KBM-7 (cell line): ENCODE results near the gene HOXA6.

Experiments
- DNase-seq: peaks from one replicate; pipeline ENCODE4 v3.0.0-alpha.2; 2015
- in situ Hi-C: fragments of 300-500 bp; cut with MboI; formaldehyde crosslinking; loops from 2 replicates; pipeline ENCODE4 v1.14.3; 2020; ENCODE audit warnings: low sequenced_read_pairs, low pct_unique_long_range_greater_than_20kb, mixed read lengths

Gene HOXA6

DNA sequence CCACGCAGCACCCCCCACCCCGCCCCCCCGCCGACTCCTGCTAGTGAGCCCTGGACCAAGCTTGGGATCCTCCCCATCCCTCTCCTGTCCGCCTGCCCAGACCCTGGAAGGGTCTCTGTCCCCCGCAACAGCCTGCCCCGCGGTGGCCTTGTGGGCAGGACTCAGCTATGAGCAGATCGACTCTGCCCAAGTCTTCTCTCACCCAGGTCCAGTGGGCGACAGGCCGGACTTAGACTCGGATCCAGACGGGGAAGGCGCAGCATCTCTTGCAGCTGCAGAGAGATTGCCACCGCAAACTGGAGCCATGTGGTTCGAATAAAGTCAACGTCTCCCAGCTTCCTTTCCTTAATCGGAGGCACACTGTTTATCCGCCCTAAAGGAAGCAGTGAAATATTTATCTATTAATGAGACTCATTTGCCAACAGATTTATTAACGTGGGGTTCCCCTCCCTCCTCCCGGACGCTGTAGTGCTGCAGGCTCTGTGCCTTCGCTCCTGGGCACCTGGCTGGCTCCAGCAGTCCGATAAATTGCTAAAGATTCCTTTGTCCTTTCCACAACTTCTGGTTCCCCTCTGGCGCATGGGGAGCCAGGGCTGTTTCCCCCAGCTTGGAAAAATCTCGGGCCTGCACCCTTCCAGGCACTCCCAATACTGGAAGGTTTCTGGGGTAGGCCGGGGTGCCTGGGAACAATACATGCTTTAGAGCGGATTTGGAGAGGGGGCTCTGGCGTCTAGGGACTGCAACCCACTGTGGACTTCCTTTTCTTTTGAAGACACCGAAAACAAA lies 9.5 kb upstream of the HOXA6 start:
- in situ Hi-C loops = loop anchor here (10.0 to 25.0 kb wide), 2 partner anchors 302 to 1295 kb away; no protein-coding TSS in a partner anchor
- peak; percentile 40 for DNase-seq

DNA sequence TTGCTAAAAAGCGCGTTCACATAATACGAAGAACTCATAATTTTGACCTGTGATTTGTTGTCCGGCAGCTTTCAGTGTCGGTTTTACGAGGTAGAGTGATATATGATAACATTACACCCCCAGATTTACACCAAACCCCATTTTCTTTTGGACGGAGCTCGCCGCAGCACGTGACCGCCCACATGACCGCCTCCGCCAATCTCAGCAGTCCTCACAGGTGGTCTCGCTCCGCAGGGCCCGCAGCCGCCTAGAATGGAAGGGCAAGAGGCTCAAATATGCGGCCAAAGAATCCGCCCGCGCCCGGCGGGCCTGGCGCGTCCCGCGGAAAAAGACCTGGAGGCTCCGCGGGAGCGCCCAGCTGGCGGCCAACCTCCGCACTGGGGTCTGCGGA lies 8.9 kb upstream of the HOXA6 start, which contains the start of gene HOXA7:
Gene HOXA7, minus strand, starts transcription at position 168 of the 391 bp plus-strand sequence. Its CDS starts 130 bp downstream, at position 38.
- peak; percentile 76 for DNase-seq
- in situ Hi-C loops = loop anchor here (10.0 to 25.0 kb wide), 2 partner anchors 302 to 1294 kb away; no protein-coding TSS in a partner anchor

DNA sequence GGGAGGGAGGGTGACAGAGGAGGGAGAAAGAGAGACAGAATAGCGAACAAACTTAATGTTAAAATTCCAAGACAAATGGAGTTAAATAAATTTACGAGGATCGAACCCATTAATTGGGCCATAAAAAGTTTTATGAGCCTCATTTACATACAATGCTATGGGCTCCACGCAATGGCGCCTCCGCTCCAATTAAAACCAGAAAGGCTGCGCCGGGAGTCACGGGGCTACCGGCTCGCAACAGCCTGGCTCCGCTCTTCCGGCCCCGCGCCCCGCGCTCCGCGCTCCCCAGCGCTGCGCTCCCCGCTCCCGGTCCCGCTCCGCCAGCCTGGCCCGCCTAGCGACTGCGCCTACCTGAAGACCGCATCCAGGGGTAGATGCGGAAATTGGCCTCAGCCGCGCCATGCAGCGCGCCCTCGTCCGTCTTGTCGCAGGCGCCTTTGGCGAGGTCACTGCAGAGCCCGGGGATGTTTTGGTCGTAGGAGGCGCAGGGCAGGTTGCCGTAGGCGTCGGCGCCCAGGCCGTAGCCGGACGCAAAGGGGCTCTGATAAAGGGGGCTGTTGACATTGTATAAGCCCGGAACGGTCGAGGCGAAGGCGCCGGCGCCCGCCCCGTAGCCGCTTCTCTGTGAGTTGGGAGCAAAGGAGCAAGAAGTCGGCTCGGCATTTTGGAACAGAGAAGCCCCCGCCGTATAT lies 8.4 kb upstream of the HOXA6 start:
- peak; percentile 74 for DNase-seq
- in situ Hi-C loops = loop anchor here (10.0 to 25.0 kb wide), 2 partner anchors 301 to 1294 kb away; no protein-coding TSS in a partner anchor

DNA sequence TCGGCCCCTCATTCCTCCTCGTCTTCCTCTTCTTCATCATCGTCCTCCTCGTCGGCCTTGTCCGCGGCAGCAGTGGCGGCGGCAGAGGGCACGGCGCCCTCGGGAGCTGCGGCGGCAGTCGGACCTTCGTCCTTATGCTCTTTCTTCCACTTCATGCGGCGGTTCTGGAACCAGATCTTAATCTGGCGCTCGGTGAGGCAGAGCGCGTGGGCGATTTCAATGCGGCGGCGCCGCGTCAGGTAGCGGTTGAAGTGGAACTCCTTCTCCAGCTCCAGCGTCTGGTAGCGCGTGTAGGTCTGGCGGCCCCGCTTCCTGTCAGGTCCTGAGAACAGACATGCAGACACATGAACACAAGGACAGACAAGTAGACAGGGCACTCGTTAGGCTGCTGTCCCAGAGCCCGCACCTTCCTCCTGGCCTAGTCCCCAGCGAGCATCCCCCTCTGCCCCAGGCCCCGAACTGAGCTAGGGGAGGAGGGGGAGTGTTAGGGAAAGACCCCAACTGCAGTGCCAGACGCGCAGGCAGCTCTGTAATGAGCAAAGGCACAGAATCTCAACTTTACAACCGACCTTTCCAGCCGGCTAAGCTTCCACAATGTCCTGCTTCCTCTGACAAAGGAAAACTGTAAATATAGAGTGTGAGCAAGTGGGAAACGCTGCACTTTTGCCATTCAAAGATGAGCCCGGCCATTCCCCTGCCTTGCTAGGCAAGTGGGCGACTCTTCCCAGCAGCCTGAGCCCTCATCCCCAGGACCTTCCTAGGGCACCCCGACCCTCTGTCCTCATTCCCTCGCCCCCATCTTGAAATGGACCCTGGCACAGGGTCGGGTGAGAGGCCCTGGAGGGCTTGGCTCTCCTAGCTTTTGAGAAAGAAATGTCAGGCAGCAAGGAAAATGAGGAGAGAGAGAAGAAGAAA lies 7.6 kb upstream of the HOXA6 start:
- in situ Hi-C loops = loop anchor here (10.0 to 25.0 kb wide), 2 partner anchors 300 to 1293 kb away; no protein-coding TSS in a partner anchor
- DNase-seq = peak; percentile 76

DNA sequence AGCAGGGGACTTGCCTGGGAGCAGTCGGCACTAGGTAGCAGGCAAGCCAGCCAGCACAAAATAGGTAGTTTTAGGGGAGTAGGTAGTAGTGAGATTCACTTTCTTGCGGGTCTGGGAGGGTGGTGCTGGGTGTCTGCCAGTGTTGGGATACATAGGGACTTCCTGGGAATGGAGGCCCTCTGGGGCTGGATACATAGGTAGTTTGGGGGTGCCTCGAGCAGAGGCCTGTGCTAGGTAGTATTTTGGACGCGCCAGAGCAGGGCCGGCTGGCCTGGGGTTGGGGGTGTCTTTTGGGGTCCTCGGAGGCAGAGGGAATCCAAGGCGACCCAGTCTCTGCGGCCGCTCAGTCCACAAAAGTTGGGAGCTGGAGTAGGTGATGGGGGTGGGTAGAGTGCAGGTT lies 6.8 kb upstream of the HOXA6 start:
- in situ Hi-C loops = loop anchor here (10.0 to 25.0 kb wide), 2 partner anchors 300 to 1292 kb away; no protein-coding TSS in a partner anchor
- no peak for DNase-seq

DNA sequence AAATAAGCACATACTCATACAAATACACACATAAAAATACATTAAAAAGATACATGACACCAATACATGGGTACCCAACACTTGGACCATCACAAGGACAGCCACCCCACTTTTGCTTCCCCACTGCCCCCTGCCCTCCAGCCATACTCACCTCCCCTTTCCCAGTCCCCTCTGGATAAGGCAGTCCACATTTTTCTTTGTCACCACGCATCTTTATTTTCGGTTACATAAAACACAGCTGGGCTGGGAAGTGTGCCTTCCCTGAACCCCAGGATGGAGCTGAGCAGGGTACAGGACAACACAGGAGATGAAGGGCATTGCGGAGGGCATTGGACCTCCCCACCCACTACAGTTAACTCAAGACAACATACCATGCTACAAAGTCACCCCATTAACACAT lies 6.0 kb upstream of the HOXA6 start:
- in situ Hi-C loops = loop anchor here (10.0 to 25.0 kb wide), 2 partner anchors 299 to 1291 kb away; no protein-coding TSS in a partner anchor
- no peak for DNase-seq

DNA sequence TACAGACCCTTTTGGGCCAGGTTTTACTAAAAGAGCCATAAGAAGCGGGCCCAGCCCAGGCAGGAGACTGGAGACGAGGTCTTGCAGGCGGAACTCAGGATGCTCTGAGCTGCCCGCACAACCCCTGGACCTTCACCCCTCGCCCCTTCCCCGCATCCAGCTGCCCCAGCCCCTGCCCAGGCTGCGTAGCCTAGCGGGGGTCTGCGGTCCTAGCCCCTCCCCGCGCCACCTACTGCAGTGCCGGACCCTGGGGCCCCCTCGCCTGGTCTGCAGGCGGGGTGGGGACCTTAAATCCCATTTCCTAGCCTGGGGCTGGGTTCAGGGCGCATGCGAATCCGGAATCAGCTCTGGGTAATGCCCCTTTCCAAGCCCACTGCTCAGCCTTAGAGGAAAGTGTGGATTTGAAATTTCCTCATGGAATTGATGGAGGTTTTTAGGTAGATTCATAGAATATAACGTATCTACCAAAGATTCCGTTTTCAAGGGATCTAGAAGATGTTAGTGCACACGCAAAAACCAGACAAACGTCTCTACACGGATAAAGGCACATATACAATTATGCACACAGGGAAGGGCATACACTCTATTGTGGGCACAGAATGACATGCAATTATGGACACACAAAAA lies 5.4 kb upstream of the HOXA6 start:
- no peak for DNase-seq
- in situ Hi-C loops = loop anchor here (10.0 to 25.0 kb wide), 2 partner anchors 298 to 1291 kb away; no protein-coding TSS in a partner anchor

DNA sequence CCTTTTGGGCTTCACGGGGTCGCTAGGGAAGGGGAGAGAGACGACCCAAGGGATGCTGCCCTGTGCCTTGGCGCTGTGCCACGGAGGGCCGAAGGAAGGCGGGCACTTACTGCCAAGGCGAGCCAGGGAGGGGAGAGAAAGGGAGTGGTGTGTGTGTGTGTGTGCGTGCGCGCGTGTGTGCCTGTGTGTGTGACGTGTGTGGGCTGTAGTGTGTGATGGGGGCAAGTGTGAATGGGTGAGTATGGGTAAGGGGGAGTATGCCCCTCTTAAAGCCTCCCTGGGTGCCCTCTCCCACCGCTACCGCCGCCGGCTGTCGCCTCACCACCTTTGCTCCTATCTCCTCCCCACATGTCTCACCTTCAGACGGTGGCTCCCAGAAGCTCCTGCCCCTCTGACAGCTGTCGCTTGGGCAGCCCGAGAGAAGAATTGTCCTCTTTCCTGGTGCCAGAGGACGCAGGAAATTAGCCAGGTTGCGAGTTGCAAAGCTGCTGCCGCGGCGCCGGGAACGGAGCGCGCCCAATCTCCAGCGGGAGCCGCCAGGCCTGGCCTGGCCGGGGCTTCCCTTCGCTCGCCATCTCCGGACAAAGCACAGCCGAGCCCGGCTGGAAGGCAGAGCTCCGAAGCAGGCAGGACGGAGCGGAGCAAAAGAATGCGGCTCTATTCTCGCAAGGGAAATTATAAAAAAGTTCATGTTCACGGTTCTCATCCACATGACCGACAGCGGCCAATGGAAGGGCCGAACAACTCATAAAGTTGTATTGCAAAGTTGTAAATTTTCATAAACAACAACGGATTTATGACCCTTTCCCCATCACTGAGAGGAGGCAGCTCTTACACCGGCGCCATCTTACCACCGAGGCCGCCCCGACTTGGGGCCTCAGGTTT lies 4.6 kb upstream of the HOXA6 start, which contains the start of gene HOXA3:
Gene HOXA3, minus strand, starts transcription at position 653 of the 885 bp plus-strand sequence. CDS start 41,943 bp downstream, outside the sequence.
- in situ Hi-C loops = loop anchor here (10.0 to 25.0 kb wide), 2 partner anchors 297 to 1290 kb away; no protein-coding TSS in a partner anchor
- DNase-seq = peak; percentile 52

DNA sequence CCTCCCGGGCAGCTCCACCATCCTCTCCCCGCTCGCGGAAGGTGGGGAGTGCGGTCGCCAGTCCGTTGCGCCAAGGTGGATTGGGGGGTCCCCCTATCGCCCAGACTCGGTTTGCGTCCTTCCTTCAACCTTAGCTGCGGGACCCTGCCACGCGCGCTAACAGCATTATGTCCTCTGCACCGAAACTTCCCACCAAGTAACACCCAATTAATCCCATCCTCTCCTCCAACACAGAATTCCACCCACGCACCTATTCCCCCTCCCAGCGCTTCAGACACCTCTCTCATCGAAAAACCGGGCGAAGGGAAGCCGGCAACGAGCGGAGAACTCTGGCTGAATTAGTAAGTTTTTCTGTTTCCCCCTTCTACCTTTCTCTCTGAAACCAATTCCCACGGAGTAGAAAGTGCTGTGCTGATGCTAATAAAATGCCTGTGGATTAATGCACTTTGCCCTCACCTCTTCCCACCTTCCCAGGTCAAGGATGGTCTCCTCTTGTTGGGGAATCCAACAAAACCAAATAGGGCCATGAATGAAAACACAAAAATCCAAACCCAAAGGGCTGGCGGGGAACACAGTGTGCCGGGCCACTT lies 3.9 kb upstream of the HOXA6 start:
- in situ Hi-C loops = loop anchor here (10.0 to 25.0 kb wide), 2 partner anchors 297 to 1289 kb away; no protein-coding TSS in a partner anchor
- DNase-seq = no peak

DNA sequence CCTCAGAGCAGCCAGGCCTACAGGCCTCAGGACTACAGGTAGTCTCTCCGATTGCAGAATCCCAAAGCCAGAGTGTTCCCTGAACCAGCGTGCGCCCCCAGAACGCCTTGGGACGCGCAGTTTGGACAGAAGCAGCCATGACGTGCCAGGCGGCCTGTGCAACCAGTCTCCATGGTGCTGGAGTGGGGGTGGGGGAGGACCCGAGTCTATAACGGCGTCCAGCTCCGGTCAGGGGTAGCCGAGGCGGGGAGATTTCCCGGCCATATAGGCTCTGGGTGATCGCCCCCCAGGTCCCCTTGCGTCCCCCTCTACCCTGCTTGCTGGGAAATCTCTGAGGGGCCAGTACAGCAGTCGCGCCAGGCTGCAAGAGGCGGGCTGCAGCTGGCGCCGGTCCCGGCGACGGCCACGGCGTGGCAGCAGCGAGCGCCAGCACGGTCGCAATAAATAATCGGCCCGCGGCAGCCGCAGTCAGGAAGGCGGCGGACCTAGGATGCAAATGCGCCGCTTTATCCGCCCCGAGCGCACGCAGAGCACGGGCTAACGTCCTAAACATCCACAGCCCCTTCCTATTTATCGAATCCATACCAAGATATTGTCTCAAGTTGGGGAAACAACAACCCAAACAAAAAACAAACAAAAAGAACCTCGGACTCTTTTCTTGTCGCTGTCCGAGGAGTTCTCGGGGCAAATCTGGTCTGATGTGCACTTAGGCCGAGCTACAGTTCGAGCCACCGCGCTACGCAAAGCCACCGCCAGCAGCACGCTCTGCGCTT lies 3.2 kb upstream of the HOXA6 start:
- peak; percentile 92 for DNase-seq
- in situ Hi-C loops = loop anchor here (10.0 to 25.0 kb wide), 2 partner anchors 296 to 1288 kb away; no protein-coding TSS in a partner anchor

DNA sequence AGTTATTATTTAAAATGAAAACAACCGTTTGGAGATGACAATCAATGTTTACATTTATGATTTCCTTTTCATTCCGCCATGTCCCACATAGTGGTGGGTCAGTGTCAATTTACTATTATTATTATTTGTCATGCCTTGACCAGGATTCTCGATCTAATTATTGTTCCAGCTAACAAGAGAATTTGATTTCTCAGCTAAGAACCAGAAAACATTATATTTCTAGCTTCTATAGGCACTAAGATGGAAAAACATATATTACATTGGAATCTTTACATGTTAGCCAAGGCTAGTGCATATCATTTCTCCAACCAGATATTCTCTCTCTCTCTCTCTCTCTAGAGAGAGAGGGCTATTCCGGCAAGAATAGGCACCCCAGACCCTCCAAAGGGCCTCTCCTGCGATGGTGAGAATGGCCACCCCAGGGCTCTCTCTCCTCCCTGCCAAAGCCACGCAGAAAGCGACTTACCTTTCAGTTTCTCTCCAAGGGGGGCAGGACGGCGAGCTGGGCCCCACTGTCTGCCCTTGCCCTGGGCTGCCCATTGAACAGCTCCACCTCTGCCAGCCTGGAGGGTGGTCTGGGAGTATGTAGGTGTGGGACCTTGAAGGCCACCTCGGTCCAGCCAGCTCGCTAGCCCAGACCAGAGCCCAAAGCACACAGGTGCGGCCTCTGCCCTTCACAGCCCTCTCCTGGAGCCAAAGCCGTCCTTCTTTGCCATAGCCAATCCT lies 2.4 kb upstream of the HOXA6 start:
- in situ Hi-C loops = loop anchor here (10.0 to 25.0 kb wide), 2 partner anchors 295 to 1288 kb away; no protein-coding TSS in a partner anchor
- DNase-seq = no peak

DNA sequence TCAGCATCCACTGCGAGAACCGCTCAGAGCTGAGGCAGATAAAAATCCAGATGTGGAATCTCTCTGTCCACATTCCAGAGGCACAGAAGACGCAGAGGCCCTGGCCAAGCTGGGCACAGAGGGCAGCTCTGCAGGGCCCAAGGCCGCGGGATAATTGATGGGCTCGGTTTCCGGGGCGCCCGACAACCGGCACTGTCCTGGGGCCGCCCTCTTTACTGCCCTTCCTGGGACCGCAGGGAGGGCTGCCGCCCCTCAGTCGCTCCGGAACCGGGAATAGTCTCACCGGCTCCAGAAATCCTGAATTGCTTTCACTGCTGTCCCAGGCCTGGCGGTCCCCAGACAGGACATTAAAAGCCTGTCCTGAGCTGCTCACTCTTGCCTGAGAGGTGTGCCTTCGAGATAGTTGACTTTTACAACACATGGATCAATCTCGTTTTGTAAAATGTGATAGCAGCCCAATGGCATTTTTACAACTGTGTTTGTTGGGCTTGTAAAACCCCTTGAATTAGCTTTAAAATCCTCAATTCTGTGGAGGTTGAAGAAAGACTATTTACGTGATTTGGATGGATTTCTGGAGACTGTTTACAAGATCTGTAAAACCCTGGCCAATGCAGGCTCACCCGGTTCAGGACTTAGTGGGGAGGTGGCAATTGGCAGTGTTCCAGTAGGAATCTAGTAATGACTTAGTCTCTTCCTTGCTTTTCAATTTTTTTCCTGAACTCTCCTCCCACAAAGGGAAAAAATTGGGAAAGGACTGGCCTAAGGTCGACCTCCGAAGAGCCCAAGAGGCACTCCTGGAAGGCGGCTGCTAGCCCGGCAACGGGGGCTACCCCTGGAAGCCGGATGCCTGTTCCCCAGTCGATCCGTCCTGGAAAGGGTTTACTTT lies 1.4 kb upstream of the HOXA6 start:
- DNase-seq = peak; percentile 37
- in situ Hi-C loops = no loop called here

DNA sequence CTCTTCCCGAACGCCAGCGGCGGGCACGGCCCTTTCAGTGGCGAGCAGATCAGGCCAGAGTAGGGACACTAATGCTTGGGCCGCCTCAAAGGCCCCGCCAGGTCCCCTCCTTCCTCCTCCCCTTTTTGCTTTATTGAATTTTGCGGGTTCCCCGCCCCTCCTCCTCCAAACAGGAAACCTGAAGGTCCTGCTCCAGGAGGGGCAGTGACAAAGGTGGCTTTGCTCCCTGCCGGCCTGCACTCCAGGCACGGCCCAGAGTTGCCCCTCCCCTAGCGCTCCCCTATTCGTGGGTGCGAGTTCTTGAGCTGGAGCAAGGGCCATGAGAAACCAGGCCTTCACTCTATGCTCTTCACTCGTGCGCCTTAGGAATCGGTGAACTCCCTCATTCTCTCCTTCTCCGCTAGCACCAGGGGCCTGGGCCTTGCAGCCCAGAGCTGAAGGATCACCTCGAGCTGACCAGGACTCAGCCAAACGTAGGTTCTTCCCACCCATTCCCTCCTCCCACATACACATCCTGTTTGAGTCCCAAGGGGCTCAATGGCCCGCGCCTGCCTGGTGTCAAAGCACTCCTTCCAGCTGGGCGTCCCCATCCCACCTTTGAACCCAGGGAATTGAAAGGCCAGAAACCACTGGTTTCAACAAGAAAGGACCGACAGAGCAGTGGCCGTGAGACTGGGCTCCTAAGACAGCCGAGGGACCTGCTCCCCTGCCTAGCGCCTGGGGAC lies 619 bp upstream of the HOXA6 start:
- in situ Hi-C loops = no loop called here
- DNase-seq = peak; percentile 7
